Breast epithelium (tissue), 3 donors: Measurements from ENCODE around the gene PKD2.

Source experiments
- POLR2A ChIP-seq: fragments of 450-650 bp; IDR thresholded peaks from one replicate; pipeline ENCODE4 v1.6.1; 2016; ENCODE audit warnings: antibody characterized with exemption, mild to moderate bottlenecking, moderate library complexity
- TF ChIP-seq, protein P1 (sequence below), 3 donors: fragments of 450-650 bp; IDR thresholded peaks; one replicate each; pipeline ENCODE4 v1.5.1; 2016 to 2017; ENCODE audit warnings: antibody characterized with exemption in 3 of 3, mild to moderate bottlenecking in 3 of 3, moderate library complexity in 3 of 3

- TF ChIP-seq, protein P1, sequence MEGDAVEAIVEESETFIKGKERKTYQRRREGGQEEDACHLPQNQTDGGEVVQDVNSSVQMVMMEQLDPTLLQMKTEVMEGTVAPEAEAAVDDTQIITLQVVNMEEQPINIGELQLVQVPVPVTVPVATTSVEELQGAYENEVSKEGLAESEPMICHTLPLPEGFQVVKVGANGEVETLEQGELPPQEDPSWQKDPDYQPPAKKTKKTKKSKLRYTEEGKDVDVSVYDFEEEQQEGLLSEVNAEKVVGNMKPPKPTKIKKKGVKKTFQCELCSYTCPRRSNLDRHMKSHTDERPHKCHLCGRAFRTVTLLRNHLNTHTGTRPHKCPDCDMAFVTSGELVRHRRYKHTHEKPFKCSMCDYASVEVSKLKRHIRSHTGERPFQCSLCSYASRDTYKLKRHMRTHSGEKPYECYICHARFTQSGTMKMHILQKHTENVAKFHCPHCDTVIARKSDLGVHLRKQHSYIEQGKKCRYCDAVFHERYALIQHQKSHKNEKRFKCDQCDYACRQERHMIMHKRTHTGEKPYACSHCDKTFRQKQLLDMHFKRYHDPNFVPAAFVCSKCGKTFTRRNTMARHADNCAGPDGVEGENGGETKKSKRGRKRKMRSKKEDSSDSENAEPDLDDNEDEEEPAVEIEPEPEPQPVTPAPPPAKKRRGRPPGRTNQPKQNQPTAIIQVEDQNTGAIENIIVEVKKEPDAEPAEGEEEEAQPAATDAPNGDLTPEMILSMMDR (IDR thresholded peaks at IDR 0.05) = no peak
- no peak for TF ChIP-seq POLR2A
Measured at GRCh38 chr4:88006956-88007303, 505 bp upstream of the PKD2 start.
